ENCODE data around the gene SMARCE1.

Gene SMARCE1

GRCh38 chr17:40645943-40646342 is 1.7 kb downstream of the SMARCE1 start:
- DNase-seq (ENCODE audit: low read depth) = no peak

DNA sequence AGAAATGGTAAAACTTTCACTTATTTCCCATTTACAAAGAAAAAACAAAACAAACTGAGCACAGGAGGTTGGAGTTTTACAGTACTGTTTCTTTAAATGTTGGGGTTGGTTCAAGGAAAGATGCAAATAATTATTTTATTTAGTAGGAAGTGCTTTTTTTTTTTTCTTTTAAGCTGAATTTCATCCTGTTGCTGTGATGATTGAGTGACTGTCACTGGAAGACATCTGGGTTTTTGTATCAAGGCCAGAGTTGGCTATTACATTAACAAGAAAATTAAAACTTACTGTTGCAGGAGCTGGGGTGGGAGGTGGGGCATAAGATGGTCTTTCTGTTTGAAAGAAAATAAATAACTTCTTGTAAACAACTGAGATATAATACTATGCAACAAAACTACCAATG is 2.3 kb downstream of the SMARCE1 start:
- no peak for DNase-seq (ENCODE audit: low read depth)

DNA sequence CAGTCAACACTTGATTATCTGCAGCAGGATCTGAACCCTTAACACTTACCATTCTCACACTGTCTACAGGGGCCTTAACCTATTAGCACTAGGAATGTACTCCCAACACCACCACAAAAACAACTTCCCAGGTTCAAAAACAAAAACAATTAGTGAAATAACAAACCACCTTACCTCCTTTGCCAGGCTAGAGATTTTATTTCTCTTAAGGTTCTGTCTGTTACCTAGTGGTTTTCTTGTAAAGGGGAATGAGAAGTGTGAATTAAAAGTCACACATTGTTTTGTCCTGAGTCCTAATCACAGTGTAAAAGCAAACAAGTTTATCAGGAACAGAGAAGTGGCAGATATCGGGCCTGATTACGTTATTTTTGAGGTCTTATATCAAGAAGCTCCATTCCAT is 9.7 kb downstream of the SMARCE1 start:
- no peak for DNase-seq (ENCODE audit: low read depth)

DNA sequence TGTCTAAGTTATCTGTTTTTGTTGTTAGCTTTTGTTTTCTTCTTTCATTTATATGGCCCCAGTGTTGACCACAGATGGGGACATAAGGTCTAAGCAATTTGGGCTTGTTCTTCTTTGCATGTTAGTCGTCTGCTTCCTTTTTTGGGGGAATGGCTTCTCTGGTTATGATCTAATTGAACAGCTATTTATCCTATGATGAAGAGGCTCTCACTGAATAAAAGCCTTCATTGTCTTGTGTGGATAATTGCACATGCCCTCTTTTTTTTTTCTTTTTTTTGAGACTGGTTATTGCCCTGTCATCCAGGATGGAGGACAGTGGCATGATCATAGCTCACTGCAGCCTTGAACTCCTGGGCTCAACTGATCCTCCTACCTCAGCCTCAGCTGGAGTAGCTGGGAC is 13.7 kb downstream of the SMARCE1 start:
- no peak for DNase-seq (ENCODE audit: low read depth)

DNA sequence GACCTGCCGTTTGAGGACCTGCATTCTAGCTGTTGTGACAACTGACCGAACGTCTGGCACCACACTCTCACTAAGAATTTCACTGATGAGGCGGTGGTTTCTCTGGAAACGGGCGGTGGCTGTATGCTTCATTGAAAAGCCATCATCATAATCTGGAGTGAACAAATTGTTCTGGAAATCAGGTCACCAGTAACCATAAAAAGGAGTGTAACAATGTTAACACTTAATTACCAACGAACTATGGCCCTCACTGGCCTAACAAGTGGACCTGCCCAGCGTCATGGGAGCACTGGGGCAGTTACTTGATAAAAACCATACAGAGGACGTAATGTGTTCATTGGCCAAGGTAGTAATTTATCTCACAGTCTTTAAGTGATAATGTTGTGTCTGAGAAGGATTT is 15.4 kb downstream of the SMARCE1 start:
- no peak for DNase-seq (ENCODE audit: low read depth)

DNA sequence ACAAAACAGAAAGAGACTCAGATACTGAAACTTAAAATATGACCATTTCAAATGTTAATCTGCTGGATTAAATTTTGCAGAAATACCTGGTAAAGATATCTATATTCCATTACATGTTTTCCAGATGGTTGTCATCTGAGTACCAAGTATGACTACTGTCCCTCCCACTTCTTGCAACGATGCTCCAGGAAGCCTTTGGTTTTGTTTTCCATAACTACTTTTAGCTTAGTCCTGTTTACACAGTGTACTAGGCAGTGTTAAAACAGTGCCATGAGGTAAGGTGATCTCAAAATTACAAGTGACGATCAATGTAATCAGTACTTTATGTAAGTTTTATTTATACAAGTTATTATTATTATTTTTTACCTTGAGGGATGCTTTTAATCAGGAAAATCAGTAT is 17.8 kb downstream of the SMARCE1 start:
- no peak for DNase-seq (ENCODE audit: low read depth)

GRCh38 chr17:40625311-40625710 is 22.3 kb downstream of the SMARCE1 start:
- DNase-seq (ENCODE audit: low read depth) = no peak

DNA sequence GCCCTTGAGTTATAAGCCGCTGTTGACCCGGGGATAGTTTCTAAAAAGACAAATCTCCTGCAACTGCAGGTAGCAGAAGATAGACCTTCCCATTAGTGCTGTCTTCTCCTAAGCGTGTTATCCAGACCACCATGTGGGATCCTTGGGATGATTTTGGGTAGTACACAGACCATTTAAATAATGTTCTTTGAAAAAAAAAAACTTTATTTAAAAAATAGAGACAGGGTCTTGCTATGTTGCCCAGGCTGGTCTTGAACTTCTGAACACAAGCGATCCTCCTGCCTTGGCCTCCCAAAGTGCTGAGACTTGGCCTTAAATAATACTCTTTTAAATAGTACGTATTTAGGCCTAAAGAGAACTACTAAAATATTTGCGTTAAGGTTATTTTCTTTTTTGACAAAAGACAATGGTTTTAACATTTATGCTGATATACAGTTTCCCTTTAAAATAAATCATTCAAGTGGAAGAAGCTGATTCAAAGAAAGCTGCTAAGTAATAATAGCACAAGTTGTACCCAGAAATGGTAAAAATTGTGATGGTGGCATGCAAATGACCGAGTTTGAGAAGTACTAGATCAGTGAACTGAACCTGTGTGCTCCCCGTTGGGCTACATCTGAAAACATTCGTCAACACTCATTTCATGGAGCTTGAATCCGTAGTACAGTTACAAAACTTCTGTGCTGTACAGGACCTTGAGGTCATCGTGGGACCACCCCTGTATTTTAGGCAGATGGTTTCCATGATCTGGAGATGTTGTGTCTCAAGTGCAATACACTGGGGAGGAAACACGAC is 24.0 kb downstream of the SMARCE1 start:
- no peak for DNase-seq (ENCODE audit: low read depth)

DNA sequence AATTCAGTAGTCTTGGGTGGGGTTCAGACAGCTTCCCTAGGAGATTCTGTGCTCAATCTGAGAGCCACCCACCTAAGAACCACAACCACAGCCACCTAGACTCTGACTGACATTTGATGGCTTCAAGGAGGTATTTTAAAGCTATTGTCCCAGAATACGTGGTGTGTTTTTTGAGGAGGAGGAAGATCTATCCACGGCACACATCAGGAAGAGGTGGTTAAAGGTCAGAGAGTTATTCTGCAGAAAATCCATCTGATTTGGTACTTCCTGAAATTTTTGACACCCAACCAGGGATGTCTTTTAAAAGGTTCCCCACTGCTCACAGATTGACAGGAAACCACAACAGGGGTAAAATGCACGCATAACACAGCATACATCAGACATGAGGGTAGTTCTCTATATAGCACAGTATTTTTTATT is 25.1 kb downstream of the SMARCE1 start:
- no peak for DNase-seq (ENCODE audit: low read depth)

- no peak for DNase-seq (ENCODE audit: low read depth)
These were observed 26.0 kb downstream of the SMARCE1 start for GRCh38 chr17:40621578-40621977.

DNA sequence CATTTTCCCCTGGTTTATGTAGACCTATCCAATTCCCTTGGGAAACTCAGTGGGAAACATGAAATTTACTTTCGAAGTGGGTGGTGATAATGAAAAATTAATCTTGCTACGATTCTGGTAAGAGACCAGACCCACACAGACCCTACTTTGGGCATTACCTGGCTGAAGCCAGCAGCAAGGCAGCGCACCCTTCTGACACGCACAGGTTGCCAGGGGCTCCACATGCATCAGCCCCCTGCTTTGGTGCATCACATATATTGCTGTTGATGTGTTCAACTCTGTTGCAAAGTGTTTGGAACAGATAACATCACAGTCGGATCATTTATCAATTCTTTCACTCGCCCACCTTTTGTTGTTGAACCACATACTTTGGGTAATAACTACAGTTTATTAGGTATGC is 26.6 kb downstream of the SMARCE1 start:
- DNase-seq (ENCODE audit: low read depth) = no peak

DNA sequence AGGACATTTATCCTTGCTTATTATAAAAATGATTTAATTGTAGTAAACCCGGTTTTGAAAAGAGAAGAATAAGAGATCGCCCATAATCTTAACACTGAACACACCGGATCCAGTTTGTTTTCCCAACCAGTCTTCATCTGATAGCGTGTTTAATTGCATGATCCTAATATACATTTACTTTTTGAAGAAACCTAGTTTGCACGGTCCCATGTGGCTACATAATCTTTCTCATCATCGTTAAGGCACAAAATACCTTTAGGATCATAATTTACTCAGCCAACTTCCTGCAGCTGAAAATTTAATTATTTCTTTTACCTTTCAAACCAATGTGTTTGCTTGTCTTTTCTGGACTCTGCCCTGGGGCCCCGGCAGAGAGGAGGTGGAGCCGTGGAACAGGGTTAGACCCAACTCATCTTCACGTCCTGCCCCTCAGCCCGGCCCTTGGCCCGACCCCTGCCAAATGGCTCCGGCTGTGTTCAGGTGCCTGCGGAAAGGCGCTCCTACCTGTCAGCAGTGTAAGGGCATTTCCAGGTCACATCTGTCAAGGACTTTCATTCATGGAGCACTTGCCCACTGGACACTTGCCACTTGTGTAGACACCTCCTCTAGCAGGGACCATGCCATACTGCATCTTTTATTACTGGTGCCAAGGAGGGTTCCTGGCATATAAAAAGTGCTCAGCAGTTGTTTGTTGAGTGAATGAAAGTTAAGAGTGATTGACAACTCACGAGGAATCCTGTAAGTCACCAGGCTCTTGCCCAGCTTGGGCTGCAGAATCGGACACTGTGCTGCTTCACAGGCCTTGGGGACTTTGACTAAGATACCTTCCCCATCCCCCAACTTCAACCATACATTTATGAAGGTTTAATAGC is 28.6 kb downstream of the SMARCE1 start:
- no peak for DNase-seq (ENCODE audit: low read depth)

DNA sequence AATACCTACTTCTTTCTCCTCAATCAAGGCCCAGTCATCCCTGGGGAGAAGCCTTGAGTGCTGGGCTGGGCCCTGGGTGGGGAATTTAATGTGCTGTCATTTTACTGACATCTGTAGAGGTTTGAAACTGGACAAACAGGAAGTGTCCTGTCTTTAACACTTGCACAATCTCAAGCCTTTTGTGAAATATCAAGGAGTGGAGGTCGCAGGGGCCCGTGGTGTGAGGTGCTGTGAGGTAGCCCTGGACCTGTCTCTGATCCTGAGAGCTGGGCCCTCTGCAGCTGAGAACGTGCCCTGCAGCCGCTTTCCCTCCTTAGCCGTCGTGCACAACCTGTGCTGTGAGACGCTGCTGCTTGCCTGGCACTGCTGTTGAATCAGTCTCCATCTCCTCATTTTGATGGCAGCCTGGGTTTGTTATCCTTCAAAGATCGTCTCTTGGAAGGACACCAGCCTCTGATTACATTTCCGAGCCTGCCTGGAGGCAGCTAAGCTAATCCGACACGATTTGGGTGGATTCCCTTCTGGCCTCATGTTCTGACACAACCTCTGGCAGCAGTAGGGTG is 29.9 kb downstream of the SMARCE1 start:
- no peak for DNase-seq (ENCODE audit: low read depth)

GRCh38 chr17:40616592-40616991 is 31.0 kb downstream of the SMARCE1 start:
- no peak for DNase-seq (ENCODE audit: low read depth)

DNA sequence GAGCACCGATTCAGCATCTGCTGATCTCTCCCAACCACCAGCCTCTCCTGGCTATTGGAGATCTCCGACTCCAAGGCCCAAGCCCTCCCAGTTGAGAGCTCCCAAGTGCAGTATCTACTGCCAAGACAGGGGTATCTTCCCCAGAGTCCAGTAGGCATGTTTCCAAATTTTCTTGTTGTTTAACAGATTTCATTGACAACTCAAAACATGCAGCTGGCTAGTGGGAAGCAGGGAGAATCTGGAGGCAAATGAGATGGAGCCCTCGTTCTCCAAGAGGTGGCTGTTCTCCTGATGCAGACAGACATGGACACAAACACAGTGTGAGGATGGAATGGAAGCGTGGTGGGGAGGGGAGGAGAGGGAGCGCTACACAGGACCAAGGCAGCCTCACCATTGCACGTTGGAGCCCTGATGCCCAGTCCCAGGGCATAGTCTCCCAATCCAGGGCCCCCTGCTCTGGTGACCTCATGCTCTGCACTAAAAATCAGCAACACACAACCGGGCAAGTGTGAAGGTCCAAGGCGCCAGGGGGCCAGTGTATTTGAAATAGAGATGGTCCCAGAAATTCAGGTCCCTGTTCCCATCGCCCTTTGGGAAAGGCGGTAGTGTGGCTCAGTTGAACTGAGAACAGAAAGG is 31.7 kb downstream of the SMARCE1 start:
- no peak for DNase-seq (ENCODE audit: low read depth)

GRCh38 chr17:40615068-40615840 is 32.4 kb downstream of the SMARCE1 start:
- no peak for DNase-seq (ENCODE audit: low read depth)

GRCh38 chr17:40614431-40615067 is 33.1 kb downstream of the SMARCE1 start:
- no peak for DNase-seq (ENCODE audit: low read depth)

- DNase-seq (ENCODE audit: low read depth) = no peak
These were observed 34.0 kb downstream of the SMARCE1 start for GRCh38 chr17:40613467-40614154.

- no peak for DNase-seq (ENCODE audit: low read depth)
These were observed 34.9 kb downstream of the SMARCE1 start for GRCh38 chr17:40612599-40613244.

DNA sequence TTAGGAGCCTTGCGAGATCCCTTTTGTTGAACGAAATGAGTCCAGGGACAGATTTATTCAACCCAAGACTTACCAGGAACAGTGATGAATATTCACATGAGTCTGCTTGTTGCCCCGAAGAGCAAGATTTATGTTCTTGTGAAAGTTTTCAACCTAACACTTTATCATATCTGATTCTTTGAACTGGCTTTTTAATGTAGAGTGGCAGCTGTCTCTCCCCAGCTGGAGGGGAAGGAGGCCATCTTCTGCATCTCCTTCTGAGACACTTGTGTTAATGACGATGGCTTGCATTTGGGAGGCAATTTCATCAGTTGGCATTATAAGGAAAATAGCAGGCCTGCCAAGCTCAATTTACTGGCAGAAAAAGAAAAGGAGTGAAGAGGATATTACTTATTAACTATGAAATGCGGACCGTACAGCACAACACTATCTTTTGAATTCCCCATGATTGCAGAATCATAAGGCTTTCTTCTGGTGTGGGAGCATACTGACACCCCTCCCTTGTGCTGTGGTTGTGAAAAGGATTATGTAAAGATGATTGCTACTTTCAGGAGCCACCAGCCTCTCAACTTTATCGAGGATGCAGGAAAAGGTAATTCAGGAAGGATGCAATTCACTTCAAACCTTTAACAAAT is 35.7 kb downstream of the SMARCE1 start:
- DNase-seq (ENCODE audit: low read depth) = no peak
